PC-3 (cell line): Measurements from ENCODE around the gene NCAPH2. TPM values are rescaled to one million over a fixed set of nuclear protein-coding genes. Genes with fewer than 3 reads are reported as not detected.

Experiments used
- ATAC-seq: fragments of 200-7000 bp; cut with Tn5 transposase; 2 replicates; pipeline ENCODE4 v1.9.1; 2020; ENCODE audit warnings: mild to moderate bottlenecking, moderate library complexity
- BruUV-seq: library from RNA; stranded (reverse); fragments of 400-500 nt; replicated peaks from 2 replicates; lab custom pipeline; 2021; lab: Mats Ljungman, UMichigan
- CTCF ChIA-PET: fragments of 300-600 bp; sonication (Branson Sonifier 250); formaldehyde crosslinking; loops from one replicate; lab custom pipeline; 2022; ENCODE audit warnings: antibody characterized with exemption; lab: Charles Lee
- POLR2A ChIA-PET: fragments of 300-600 bp; sonication (Branson Sonifier 250); formaldehyde crosslinking; loops from one replicate; lab custom pipeline; 2022; ENCODE audit warnings: antibody characterized with exemption; ENCODE audit not compliant: unreplicated experiment; lab: Charles Lee
- DNase-seq: peaks from one replicate; pipeline ENCODE4 v3.0.0-alpha.2; 2015
- H2AFZ ChIP-seq: fragments of 300-600 bp; sonication (generic); 2 replicates; pipeline ENCODE4 v1.6.0; 2016; ENCODE audit warnings: antibody characterized with exemption, low read length
- H3F3A ChIP-seq: fragments of 300-600 bp; sonication (generic); one replicate; pipeline ENCODE4 v1.6.0; 2017; ENCODE audit warnings: antibody characterized with exemption, low read length, control low read depth, mild to moderate bottlenecking; ENCODE audit not compliant: unreplicated experiment
- H3K27ac ChIP-seq: fragments of 300-600 bp; sonication (generic); 2 replicates; pipeline ENCODE4 v1.5.1; 2016; ENCODE audit warnings: mild to moderate bottlenecking, low read length
- H3K27me3 ChIP-seq: fragments of 300-600 bp; sonication (generic); 2 replicates; pipeline ENCODE4 v1.6.1; 2016; ENCODE audit warnings: low read length, mixed read lengths
- H3K36me3 ChIP-seq: fragments of 300-600 bp; sonication (generic); 2 replicates; pipeline ENCODE4 v1.6.1; 2016; ENCODE audit warnings: low read depth, mixed run types, low read length, mixed read lengths
- H3K4me1 ChIP-seq: fragments of 300-600 bp; sonication (generic); 2 replicates; pipeline ENCODE4 v1.5.1; 2016; ENCODE audit warnings: low read length; ENCODE audit not compliant: insufficient read depth
- H3K4me2 ChIP-seq: fragments of 300-600 bp; sonication (generic); 2 replicates; pipeline ENCODE4 v1.6.0; 2016; ENCODE audit warnings: low read length
- H3K4me3 ChIP-seq: fragments of 300-600 bp; sonication (generic); 2 replicates; pipeline ENCODE4 v1.5.1; 2016; ENCODE audit warnings: mild to moderate bottlenecking, low read length, mixed read lengths
- H3K79me2 ChIP-seq: fragments of 300-600 bp; sonication (generic); 2 replicates; pipeline ENCODE4 v1.6.1; 2017; ENCODE audit warnings: low read length, mixed read lengths
- H3K9ac ChIP-seq: fragments of 300-600 bp; sonication (generic); 2 replicates; pipeline ENCODE4 v1.6.0; 2016; ENCODE audit warnings: mild to moderate bottlenecking, low read length
- H3K9me2 ChIP-seq: fragments of 300-600 bp; sonication (generic); replicated peaks from 2 replicates; pipeline ENCODE4 v1.6.1; 2016; ENCODE audit warnings: mixed run types, low read length, mixed read lengths
- H3K9me3 ChIP-seq: fragments of 300-600 bp; sonication (generic); 2 replicates; pipeline ENCODE4 v1.6.1; 2016; ENCODE audit warnings: low read length, mixed read lengths
- H4K20me1 ChIP-seq: fragments of 300-600 bp; sonication (generic); 2 replicates; pipeline ENCODE4 v1.6.1; 2016; ENCODE audit warnings: low read length, mixed read lengths
- EZH2 ChIP-seq: fragments of 300-600 bp; sonication (generic); IDR thresholded peaks from one replicate; pipeline ENCODE4 v1.6.1; 2017; ENCODE audit warnings: antibody characterized with exemption, mild to moderate bottlenecking, low read length; ENCODE audit not compliant: unreplicated experiment
- EZH2phosphoT487 ChIP-seq: fragments of 300-600 bp; sonication (generic); IDR thresholded peaks from 2 replicates; pipeline ENCODE4 v1.6.1; 2018; ENCODE audit warnings: mild to moderate bottlenecking, antibody characterized with exemption, low read length, borderline replicate concordance
- intact Hi-C: fragments of 100-400 bp; cut with micrococcal nuclease; formaldehyde crosslinking; loops from 2 replicates; pipeline ENCODE4 v1.9.0; 2023
- total RNA-seq: library from RNA; depleted of rRNA; stranded (reverse); fragments of >200 nt; gene quantifications from 2 replicates; pipeline ENCODE4 v1.2.3, GENCODE V29; 2014
- TF ChIP-seq, protein P1 (sequence below): fragments of 300-600 bp; sonication (generic); conservative IDR thresholded peaks from 2 replicates; pipeline ENCODE4 v1.5.1; 2017; ENCODE audit warnings: antibody characterized with exemption, low read depth, mild to moderate bottlenecking, low read length

Gene NCAPH2
- total RNA-seq, 1 experiment from 2014 or later = 75.4 TPM

DNA sequence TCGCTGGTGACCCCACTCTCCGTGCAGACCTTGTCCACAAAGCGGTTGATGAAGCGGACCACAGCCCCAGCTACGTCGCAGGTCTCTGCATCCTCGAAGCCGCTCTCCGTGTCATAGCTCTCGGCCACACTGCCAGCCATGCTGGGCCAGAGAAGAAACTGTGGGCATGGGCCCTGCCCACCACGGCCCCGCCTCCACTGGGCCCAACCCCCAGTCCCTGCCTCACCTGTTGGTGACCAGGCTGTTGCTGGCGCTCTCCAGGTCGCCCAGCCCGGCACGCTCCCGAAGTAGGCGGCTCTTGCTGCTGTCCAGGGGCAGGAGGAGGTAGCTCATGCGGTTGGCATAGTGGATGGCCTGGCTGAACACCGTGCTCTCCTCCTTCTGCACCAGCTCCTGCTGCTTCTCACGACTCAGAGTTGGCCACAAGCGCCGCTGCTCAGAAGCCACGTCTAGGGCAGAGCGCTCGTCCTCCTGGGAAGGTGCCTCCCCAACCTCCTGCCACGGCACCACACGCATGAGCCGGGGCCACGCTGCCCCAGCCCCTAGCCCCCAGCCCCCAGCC, 46.0 kb upstream of the NCAPH2 start:
- TF ChIP-seq, protein P1, sequence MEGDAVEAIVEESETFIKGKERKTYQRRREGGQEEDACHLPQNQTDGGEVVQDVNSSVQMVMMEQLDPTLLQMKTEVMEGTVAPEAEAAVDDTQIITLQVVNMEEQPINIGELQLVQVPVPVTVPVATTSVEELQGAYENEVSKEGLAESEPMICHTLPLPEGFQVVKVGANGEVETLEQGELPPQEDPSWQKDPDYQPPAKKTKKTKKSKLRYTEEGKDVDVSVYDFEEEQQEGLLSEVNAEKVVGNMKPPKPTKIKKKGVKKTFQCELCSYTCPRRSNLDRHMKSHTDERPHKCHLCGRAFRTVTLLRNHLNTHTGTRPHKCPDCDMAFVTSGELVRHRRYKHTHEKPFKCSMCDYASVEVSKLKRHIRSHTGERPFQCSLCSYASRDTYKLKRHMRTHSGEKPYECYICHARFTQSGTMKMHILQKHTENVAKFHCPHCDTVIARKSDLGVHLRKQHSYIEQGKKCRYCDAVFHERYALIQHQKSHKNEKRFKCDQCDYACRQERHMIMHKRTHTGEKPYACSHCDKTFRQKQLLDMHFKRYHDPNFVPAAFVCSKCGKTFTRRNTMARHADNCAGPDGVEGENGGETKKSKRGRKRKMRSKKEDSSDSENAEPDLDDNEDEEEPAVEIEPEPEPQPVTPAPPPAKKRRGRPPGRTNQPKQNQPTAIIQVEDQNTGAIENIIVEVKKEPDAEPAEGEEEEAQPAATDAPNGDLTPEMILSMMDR = no peak
- no peak for TF ChIP-seq EZH2phosphoT487
- no peak for TF ChIP-seq EZH2
- no peaks in the 10 kb centered on the region for H3K79me2 ChIP-seq
- DNase-seq (no peak), ATAC-seq (no peak)
- intact Hi-C loops = no loop called here
- H3K9ac ChIP-seq = no peak overlapping the region
- no peak overlapping the region for H3K4me3 ChIP-seq
- no peaks in the 10 kb centered on the region for H3K4me1 ChIP-seq
- no peaks in the 10 kb centered on the region for H3K9me3 ChIP-seq
- H4K20me1 ChIP-seq = no peaks in the 10 kb centered on the region
- CTCF ChIA-PET = no interaction called here
- no peaks in the 10 kb centered on the region for H3K9me2 ChIP-seq
- no peaks in the 10 kb centered on the region for H3K27me3 ChIP-seq
- no peak overlapping the region for H3K27ac ChIP-seq
- H2AFZ ChIP-seq = no peak overlapping the region
- no peak overlapping the region for H3K4me2 ChIP-seq
- BruUV-seq = no TSS peak
- POLR2A ChIA-PET = no interaction called here
- no peaks in the 10 kb centered on the region; the same call in 1 of the 2 replicates for H3K36me3 ChIP-seq
- no peaks in the 10 kb centered on the region for H3F3A ChIP-seq

DNA sequence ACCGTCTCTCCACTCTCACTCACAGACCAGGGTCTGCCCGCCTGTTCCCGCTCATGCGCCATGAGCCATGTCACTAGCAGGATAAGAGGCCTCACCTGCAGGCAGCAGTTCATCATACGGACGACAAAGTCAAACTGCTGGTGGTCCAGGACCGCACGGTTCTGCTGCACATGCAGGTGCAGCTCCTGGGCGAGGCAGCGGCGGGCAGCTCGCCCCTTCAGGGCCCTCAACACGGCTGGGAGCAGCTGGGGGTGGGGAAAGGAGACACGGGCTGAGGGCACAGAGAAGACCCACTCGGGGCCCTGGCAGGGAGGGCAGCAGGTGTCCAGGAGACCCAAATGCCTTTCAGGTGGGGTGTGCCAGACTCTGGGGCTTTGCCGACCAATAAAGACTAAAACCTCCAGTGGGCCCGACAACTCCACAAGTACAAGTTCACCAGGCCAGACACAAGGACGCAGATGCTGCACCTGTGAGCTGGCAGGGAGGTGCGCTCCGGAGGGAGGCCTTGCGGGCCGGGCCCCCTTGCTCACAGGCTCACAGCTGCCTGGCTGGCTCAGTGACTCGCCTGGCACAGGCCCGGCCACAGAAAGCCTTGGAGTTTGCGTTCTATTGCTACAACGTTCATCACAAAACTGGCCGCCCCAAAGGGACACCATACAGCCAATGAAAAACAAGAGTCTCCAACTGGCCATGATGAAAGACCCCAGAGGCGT, 44.7 kb upstream of the NCAPH2 start:
- POLR2A ChIA-PET = no interaction called here
- DNase-seq = no peak

More for the DNA sequence above, 44.7 kb upstream of the NCAPH2 start:
- no peaks in the 10 kb centered on the region for H3K9me3 ChIP-seq
- intact Hi-C loops = no loop called here
- no peak overlapping the region for H2AFZ ChIP-seq
- no peak overlapping the region for H3K9ac ChIP-seq
- TF ChIP-seq, protein P1 = no peak
- TF ChIP-seq EZH2 (no peak), EZH2phosphoT487 (no peak)
- no peaks in the 10 kb centered on the region for H3K27me3 ChIP-seq
- ATAC-seq = no peak
- H3K79me2 ChIP-seq = no peaks in the 10 kb centered on the region; the same call in 1 of the 2 replicates
- H4K20me1 ChIP-seq = no peaks in the 10 kb centered on the region
- H3K36me3 ChIP-seq = no peaks in the 10 kb centered on the region; the same call in 1 of the 2 replicates
- H3K4me3 ChIP-seq = no peak overlapping the region
- no peaks in the 10 kb centered on the region for H3K4me1 ChIP-seq
- no peak overlapping the region for H3K4me2 ChIP-seq
- BruUV-seq = no TSS peak
- H3K9me2 ChIP-seq = no peaks in the 10 kb centered on the region
- CTCF ChIA-PET = no interaction called here
- H3K27ac ChIP-seq = no peak overlapping the region
- H3F3A ChIP-seq = no peaks in the 10 kb centered on the region
